HG03575 (cell line): Measurements from ENCODE around the gene MYO5B.

Experiments used
- ATAC-seq: cut with Tn5 transposase; IDR thresholded peaks from one replicate; pipeline ENCODE4 v1.9.1; 2021; ENCODE audit not compliant: unreplicated experiment, insufficient number of reproducible peaks, low FRiP score; ENCODE audit errors: extremely low read depth

The MYO5B gene

GRCh38 chr18:49886891-49887764, 307.8 kb downstream of the MYO5B start:
- ATAC-seq: no peak

- no peak for ATAC-seq
Observed at GRCh38 chr18:49884959-49885358, 310.0 kb downstream of the MYO5B start.

GRCh38 chr18:49884465-49884864, 310.5 kb downstream of the MYO5B start:
- no peak for ATAC-seq

- ATAC-seq: no peak
Observed at GRCh38 chr18:49880661-49881060, 314.3 kb downstream of the MYO5B start.

GRCh38 chr18:49879271-49879580, 315.7 kb downstream of the MYO5B start:
- ATAC-seq: no peak

- ATAC-seq: no peak
Observed at GRCh38 chr18:49878567-49879270, 316.2 kb downstream of the MYO5B start.

- no peak for ATAC-seq
Observed at GRCh38 chr18:49878015-49878414, 316.9 kb downstream of the MYO5B start.

- ATAC-seq: no peak
Observed at GRCh38 chr18:49876536-49876935, 318.4 kb downstream of the MYO5B start.

- no peak for ATAC-seq
Observed at GRCh38 chr18:49875783-49876182, 319.2 kb downstream of the MYO5B start.

GRCh38 chr18:49875155-49875554, 319.8 kb downstream of the MYO5B start:
- no peak for ATAC-seq

- no peak for ATAC-seq
Observed at GRCh38 chr18:49874238-49874637, 320.7 kb downstream of the MYO5B start.

- no peak for ATAC-seq
Observed at GRCh38 chr18:49869354-49869753, 325.6 kb downstream of the MYO5B start.

- no peak for ATAC-seq
Observed at GRCh38 chr18:49866680-49867079, 328.3 kb downstream of the MYO5B start.

- no peak for ATAC-seq
Observed at GRCh38 chr18:49865401-49865800, 329.5 kb downstream of the MYO5B start.

- no peak for ATAC-seq
Observed at GRCh38 chr18:49863769-49864621, 331.0 kb downstream of the MYO5B start.

GRCh38 chr18:49862656-49863385, 332.1 kb downstream of the MYO5B start:
- ATAC-seq: no peak

GRCh38 chr18:49861659-49862058, 333.3 kb downstream of the MYO5B start:
- no peak for ATAC-seq

- no peak for ATAC-seq
Observed at GRCh38 chr18:49859725-49860124, 335.2 kb downstream of the MYO5B start.

GRCh38 chr18:49859021-49859359, 336.0 kb downstream of the MYO5B start:
- no peak for ATAC-seq
